Pancreas (tissue), 10 donors: ENCODE results near the gene NREP. TPM values are rescaled to one million over a fixed set of nuclear protein-coding genes. Genes with fewer than 3 reads are reported as not detected.
A peak's percentile ranks its signal among the peaks of the same experiment; 100 is the strongest.

Experiments used
- ATAC-seq, 4 donors: fragments of 200-7000 bp; cut with Tn5 transposase; one replicate each; pipeline versions ENCODE4 v1.8.0 to v1.9.1; 2020; ENCODE audit warnings: mild to moderate bottlenecking in 4 of 4, moderate library complexity in 4 of 4
- DNase-seq, 6 donors: peaks; one replicate each; pipeline ENCODE4 v3.0.0-alpha.2; 2020
- FAIRE-seq: peaks from 2 replicates; lab custom pipeline; 2012; peaks lifted over from hg19 to GRCh38; lab: Jason Lieb, UNC
- H3K27ac ChIP-seq, 4 donors: fragments of 200-600 bp; sonication (generic); 1 replicate in 3 of 4; 2 replicates in 1 of 4; pipeline versions ENCODE4 v1.5.0 to v1.8.0; 2020
- H3K27me3 ChIP-seq, 4 donors: fragments of 200-600 bp; one replicate each; pipeline ENCODE4 v1.8.0; 2021
- H3K36me3 ChIP-seq, 3 donors: fragments of 200-600 bp; sonication (generic) in 1 of 3; one replicate each; pipeline versions ENCODE4 v1.5.0 to v1.8.0; 2020 to 2021
- H3K4me1 ChIP-seq, 3 donors: fragments of 200-600 bp; one replicate each; pipeline ENCODE4 v1.8.0; 2021
- H3K4me3 ChIP-seq, 4 donors: fragments of 200-600 bp; sonication (generic) in 2 of 4; one replicate each; pipeline versions ENCODE4 v1.5.0 to v1.8.0; 2020 to 2021
- H3K9me3 ChIP-seq, 4 donors: fragments of 200-600 bp; one replicate each; pipeline ENCODE4 v1.8.0; 2021
- CTCF ChIP-seq, 4 donors: fragments of 200-600 bp; sonication (generic) in 3 of 4; IDR thresholded peaks; one replicate each; pipeline versions ENCODE4 v1.5.0 to v1.8.0; 2021; ENCODE audit warnings: antibody characterized with exemption in 4 of 4
- WGBS, 2 donors: extraction: QIAGEN DNeasy Blood & Tissue Kit; methylation state at CpG; one replicate each; pipeline ENCODE4 v1.1.7; 2013; 5-methylcytosine and 5-hydroxymethylcytosine counted together
- intact Hi-C, 3 donors: fragments of 100-400 bp; cut with DNase I; formaldehyde crosslinking; loops; one replicate each; pipeline versions ENCODE4 v1.11.1 to v1.14.2; 2022
- polyA plus RNA-seq, 2 donors: library from polyadenylated mRNA; stranded (reverse); fragments of 200-250 nt; gene quantifications; one replicate each; pipeline ENCODE4 v1.2.3, GENCODE V29; 2013
- total RNA-seq, 6 donors: library from RNA; stranded (reverse); fragmentation: NEBNext Ultra II Directional in 4 of 6; extraction: Animal tissue kit (Norgen Biotek cat#: 25700) in 4 of 6; gene quantifications; one replicate each; pipeline versions ENCODE4 v1.2.1 to v1.2.4, GENCODE V29; 2021 to 2023
- donor health status: healthy with polysubstance abuse.
- donor health status: DM: no; HTN: no; CAD: no; lungs with moderate emphysema.
- donor health status: DM: no; HTN: no; CAD: no.
- donor health status: control.
- donor health status: control.
- donor health status: Bipolar disorder and iron deficiency.
- donor health status: DM: yes; HTN: yes; CAD: no.
- donor health status: DM: no; HTN: no; CAD: no.
- donor health status: DM: no; HTN: no; CAD: no.
- donor health status: DM: yes; HTN: yes; CAD: no.

Gene NREP
- total RNA-seq (10 to 100 TPM in 1 of 6 donors, 1 to 10 TPM in 5; 2.3 to 19.1 (median 5.0) TPM), polyA plus RNA-seq (10 to 100 TPM in 1 of 2 donors, 1 to 10 TPM in 1; 3.7 to 10.7 TPM)

DNA sequence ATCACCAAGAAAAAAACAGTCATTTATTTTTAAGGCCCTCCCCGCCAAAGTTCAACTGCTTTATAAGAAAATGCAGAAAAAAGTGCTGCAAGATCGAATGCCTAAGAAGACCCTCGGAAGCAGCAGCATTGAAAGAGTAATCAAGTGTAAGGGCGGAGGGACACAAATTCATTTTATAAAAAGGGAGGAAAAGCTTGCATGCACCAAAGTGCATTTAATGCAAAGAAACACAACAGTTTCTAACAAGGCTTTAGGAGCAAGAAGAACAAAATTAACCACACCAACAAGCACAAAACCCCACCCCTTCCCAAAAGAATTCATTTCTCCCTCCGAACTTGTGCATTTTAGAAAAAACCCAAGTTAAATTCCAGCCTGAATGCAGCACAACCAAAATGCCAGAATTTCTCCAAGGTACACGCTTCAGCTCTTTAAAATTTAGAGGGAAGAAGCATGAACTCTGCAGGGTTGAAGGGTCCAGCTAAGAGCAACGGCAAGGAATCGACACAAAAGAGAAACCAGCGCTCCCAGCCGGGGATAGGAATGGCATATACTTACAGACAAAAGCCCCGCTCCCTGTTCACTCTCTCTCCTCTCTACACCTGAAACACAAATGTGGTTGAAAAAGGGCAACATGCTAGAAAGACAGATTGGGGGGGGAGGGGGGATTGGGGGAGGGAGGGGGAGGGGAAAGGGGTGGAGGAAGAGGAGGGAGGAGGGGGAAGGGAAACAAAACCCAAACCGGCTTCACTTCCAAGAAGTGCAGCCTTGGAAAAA, at the start of gene NREP:
Gene NREP (minus strand): TSS at position 614 of the 774 bp plus-strand sequence. CDS start 1,422 bp downstream, outside the sequence.
- intact Hi-C loops, result no loop called here
- FAIRE-seq, result no peak

GRCh38 chr5:111806753-111807152, 49.8 kb upstream of the NREP start:
- peaks cover 0 to 12% (median 0%) of the 10 kb centered on the region in 3 donors for H3K4me1 ChIP-seq
- H3K27me3 ChIP-seq, result no peaks in the 10 kb centered on the region
- H3K27ac ChIP-seq, result no peak overlapping the region
- no peaks in the 10 kb centered on the region for H3K36me3 ChIP-seq
- no peaks in the 10 kb centered on the region for H3K9me3 ChIP-seq
- TF ChIP-seq CTCF (IDR thresholded peaks at IDR 0.05), result no peak
- FAIRE-seq (no peak), DNase-seq (no peak), ATAC-seq (no peak)
- intact Hi-C loops, result no loop called here
- no peak overlapping the region for H3K4me3 ChIP-seq
- WGBS, 2 donors, result 88 to 90% methylated on average over 2 of the region's 2 CpGs

More for the DNA sequence above, at the start of gene NREP:
- peak; percentile 26 to 48 (median 30) for ATAC-seq
- DNase-seq, result peak in 5 of 6 donors; percentile 28 to 58 (median 49)
- H3K27ac ChIP-seq, result peak within 1 kb of the TSS; percentile 89 to 94 (median 92)
- no peaks in the 10 kb centered on the region for H3K9me3 ChIP-seq
- H3K27me3 ChIP-seq, result no peaks in the 10 kb centered on the region
- 3 to 5% methylated on average over 12 of the region's 12 CpGs for WGBS, 2 donors
- no peaks in the 10 kb centered on the region for H3K36me3 ChIP-seq
- TF ChIP-seq CTCF (IDR thresholded peaks at IDR 0.05), result no peak
- peak within 1 kb of the TSS; percentile 26 to 62 (median 55) for H3K4me3 ChIP-seq
- peaks cover 0 to 13% (median 5%) of the 10 kb centered on the region in 3 donors for H3K4me1 ChIP-seq

DNA sequence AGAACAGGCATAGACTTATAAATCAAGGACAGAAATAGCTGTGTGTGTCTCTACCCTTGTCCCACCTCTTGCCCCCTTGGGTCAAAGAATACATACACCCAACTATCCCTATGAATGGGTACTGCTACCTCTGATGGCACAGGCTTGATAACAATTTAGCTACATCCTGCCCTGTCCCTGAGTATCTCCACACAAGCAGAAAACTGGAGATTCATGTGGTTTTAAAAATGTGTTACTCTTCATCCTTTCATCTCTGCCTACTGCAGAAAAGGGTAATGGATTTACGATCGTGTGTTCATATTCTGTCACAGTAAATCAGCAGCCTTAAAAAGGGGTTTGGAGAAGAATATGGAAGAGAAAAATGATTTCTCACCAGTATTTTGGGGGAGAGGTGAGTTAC, 49.2 kb upstream of the NREP start:
- ATAC-seq (no peak), FAIRE-seq (no peak), DNase-seq (no peak)
- Histone ChIP-seq H3K4me3 (no peak overlapping the region), H3K36me3 (no peaks in the 10 kb centered on the region), H3K27me3 (no peaks in the 10 kb centered on the region), H3K9me3 (no peaks in the 10 kb centered on the region), H3K4me1 (peaks cover 0 to 12% (median 0%) of the 10 kb centered on the region in 3 donors), H3K27ac (no peak overlapping the region)
- TF ChIP-seq CTCF (IDR thresholded peaks at IDR 0.05), result no peak
- 92 to 94% methylated on average over 2 of the region's 2 CpGs for WGBS, 2 donors
- intact Hi-C loops, result no loop called here

DNA sequence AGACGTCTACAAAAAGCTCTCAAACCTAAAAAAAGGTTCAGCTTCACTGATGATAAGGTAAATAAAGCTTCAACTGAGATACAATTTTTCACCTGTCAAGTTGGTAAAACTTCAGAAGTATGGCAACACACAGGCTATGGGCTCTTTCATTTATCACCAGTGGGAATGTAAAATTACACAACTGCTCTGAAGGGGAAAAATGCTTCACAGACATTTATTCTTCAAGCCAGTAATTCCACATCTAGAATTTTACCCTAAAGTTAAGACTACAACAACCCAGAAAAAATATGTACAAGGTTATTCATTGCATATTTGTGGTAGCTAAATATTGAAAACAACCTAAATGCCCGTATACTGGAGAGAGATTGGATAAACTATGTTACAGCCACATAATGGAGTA, 48.1 kb upstream of the NREP start:
- Histone ChIP-seq H3K27ac (no peak overlapping the region), H3K27me3 (no peaks in the 10 kb centered on the region), H3K9me3 (no peaks in the 10 kb centered on the region), H3K4me1 (peaks cover 0 to 7% (median 0%) of the 10 kb centered on the region in 3 donors), H3K4me3 (no peak overlapping the region), H3K36me3 (no peaks in the 10 kb centered on the region)
- 85 to 89% methylated on average over 2 of the region's 2 CpGs for WGBS, 2 donors
- ATAC-seq, result no peak
- TF ChIP-seq CTCF (IDR thresholded peaks at IDR 0.05), result no peak
- no peak for FAIRE-seq
- no peak for DNase-seq
- intact Hi-C loops, result no loop called here

DNA sequence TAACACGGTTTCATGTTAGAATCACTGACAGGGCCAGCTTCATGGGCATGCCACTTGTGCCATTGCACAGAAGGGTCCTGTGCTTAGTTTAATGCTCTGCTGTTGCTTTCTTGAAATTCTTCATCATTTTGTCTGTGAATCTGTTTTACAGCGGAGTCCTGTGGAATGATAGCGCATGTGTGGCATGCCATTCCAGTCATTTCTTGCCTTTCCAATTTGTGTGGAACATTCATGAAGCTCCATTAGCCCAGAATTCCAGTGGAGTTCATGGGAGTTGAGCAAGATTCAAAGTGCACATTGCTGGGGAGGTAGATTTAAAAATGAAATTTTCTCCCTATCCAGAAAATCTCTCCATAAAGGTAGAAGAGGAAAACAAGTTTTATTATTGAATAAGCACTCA, 43.4 kb upstream of the NREP start:
- no peak overlapping the region for H3K4me3 ChIP-seq
- no peak overlapping the region for H3K27ac ChIP-seq
- no peaks in the 10 kb centered on the region for H3K36me3 ChIP-seq
- H3K27me3 ChIP-seq, result no peaks in the 10 kb centered on the region
- DNase-seq, result no peak
- no peaks in the 10 kb centered on the region for H3K9me3 ChIP-seq
- FAIRE-seq, result no peak
- intact Hi-C loops, result no loop called here
- 77 to 95% methylated on average over 3 of the region's 3 CpGs for WGBS, 2 donors
- no peaks in the 10 kb centered on the region for H3K4me1 ChIP-seq
- ATAC-seq, result no peak
- no peak for TF ChIP-seq CTCF (IDR thresholded peaks at IDR 0.05)
